K562 (cell line): ENCODE data around the gene CD320. TPM values are rescaled to one million over a fixed set of nuclear protein-coding genes. Genes with fewer than 3 reads are reported as not detected.
"Not testable (repeated sequence)": the region's sequence is repeated elsewhere in the genome, so short reads cannot be mapped to it uniquely, and the experiment has no call there.

Source experiments
- ATAC-seq: fragments of 200-7000 bp; cut with Tn5 transposase; 3 replicates; pipeline ENCODE4 v1.9.1; 2020; ENCODE audit warnings: moderate library complexity
- BruUV-seq: library from RNA; stranded (reverse); fragments of 400-500 nt; replicated peaks from 2 replicates; lab custom pipeline; 2021; lab: Mats Ljungman, UMichigan
- CTCF ChIA-PET: fragments of 300-600 bp; formaldehyde crosslinking; extraction: SDS; loops from one replicate; lab custom pipeline; 2021; ENCODE audit warnings: low intra/inter-chr PET ratio; lab: Yijun Ruan, JAX
- POLR2A ChIA-PET: fragments of 300-600, 350-650 bp; sonication (Branson Sonifier 250); formaldehyde crosslinking; extraction: SDS; loops from one replicate; lab custom pipeline; 2021; ENCODE audit warnings: antibody characterized with exemption, inconsistent platforms; lab: Yijun Ruan, JAX
- DNase-seq, 4 experiments: peaks; one replicate each; pipeline versions ENCODE4 v3.0.0 to v3.0.0-alpha.2; 2011 to 2018; ENCODE audit warnings: low spot score in 3 of 4, mixed read lengths in 3 of 4; ENCODE audit errors: extremely low read depth in 1 of 4
- FAIRE-seq: peaks from 2 replicates; lab custom pipeline; 2011; peaks lifted over from hg19 to GRCh38; lab: Jason Lieb, UNC
- H2AFZ ChIP-seq: 2 replicates; pipeline ENCODE4 v1.6.0; 2011; ENCODE audit warnings: low read depth, low read length, control low read depth, inconsistent platforms
- H3K27ac ChIP-seq: fragments of 200-600 bp; 3 replicates; pipeline ENCODE4 v1.8.0; 2011; ENCODE audit warnings: low read depth, mild to moderate bottlenecking, control low read depth, inconsistent platforms, low read length, moderate library complexity, mixed read lengths; ENCODE audit errors: extremely low read depth
- H3K27me3 ChIP-seq, 2 experiments: fragments of 300-600 bp in 1 of 2; 2 replicates in 1 of 2; 3 replicates in 1 of 2; pipeline versions ENCODE4 v1.6.0 to v1.8.0; 2011; ENCODE audit warnings: inconsistent platforms in 2 of 2, low read length in 2 of 2, mild to moderate bottlenecking in 1 of 2, mixed read lengths in 1 of 2, moderate library complexity in 1 of 2; ENCODE audit not compliant: control insufficient read depth in 2 of 2, insufficient read depth in 2 of 2
- H3K36me3 ChIP-seq: fragments of 300-600 bp; 3 replicates; pipeline ENCODE4 v1.8.0; 2011; ENCODE audit warnings: mild to moderate bottlenecking, low read length, inconsistent platforms; ENCODE audit not compliant: control insufficient read depth, insufficient read depth
- H3K4me1 ChIP-seq, 2 experiments: fragments of 200-600 bp in 1 of 2; replicated peaks in 1 of 2; 2 replicates in 1 of 2; 3 replicates in 1 of 2; pipeline versions ENCODE4 v1.5.1 to v1.8.0; 2011; ENCODE audit warnings: inconsistent platforms in 2 of 2, low read length in 2 of 2, mild to moderate bottlenecking in 1 of 2, mixed read lengths in 1 of 2, moderate library complexity in 1 of 2; ENCODE audit not compliant: control insufficient read depth in 2 of 2, insufficient read depth in 2 of 2
- H3K4me2 ChIP-seq: 2 replicates; pipeline ENCODE4 v1.6.1; 2011; ENCODE audit warnings: low read length, control low read depth, inconsistent platforms, mixed read lengths; ENCODE audit not compliant: insufficient read depth
- H3K4me3 ChIP-seq: fragments of 200-600 bp; sonication (generic), shearing (Covaris generic); 2 replicates; pipeline ENCODE4 v1.5.1; 2016; ENCODE audit warnings: control low read depth, inconsistent platforms
- H3K79me2 ChIP-seq: fragments of 200-600 bp; 3 replicates; pipeline ENCODE4 v1.8.0; 2011; ENCODE audit warnings: low read length, inconsistent platforms; ENCODE audit not compliant: control insufficient read depth, insufficient read depth
- H3K9ac ChIP-seq, 2 experiments: 2 replicates each; pipeline versions ENCODE4 v1.6.0 to v1.6.1; 2011; ENCODE audit warnings: low read depth in 2 of 2, low read length in 2 of 2, control low read depth in 1 of 2, inconsistent platforms in 1 of 2, mild to moderate bottlenecking in 1 of 2, mixed read lengths in 1 of 2; ENCODE audit not compliant: insufficient read depth in 1 of 2
- H3K9me1 ChIP-seq: one replicate; pipeline ENCODE4 v1.6.0; 2011; ENCODE audit warnings: inconsistent platforms, mild to moderate bottlenecking, low read length, moderate library complexity; ENCODE audit not compliant: control insufficient read depth, insufficient read depth
- H3K9me3 ChIP-seq: replicated peaks from 2 replicates; pipeline ENCODE4 v1.5.1; 2011; ENCODE audit warnings: low read depth, low read length, inconsistent platforms; ENCODE audit not compliant: control insufficient read depth, insufficient read depth
- H4K20me1 ChIP-seq: replicated peaks from 2 replicates; pipeline ENCODE4 v1.6.1; 2011; ENCODE audit warnings: low read length, inconsistent platforms, mixed read lengths; ENCODE audit not compliant: control insufficient read depth, insufficient read depth
- BCOR ChIP-seq: fragments of 450-650 bp; IDR thresholded peaks from 2 replicates; pipeline ENCODE4 v1.6.1; 2016
- BRD4 ChIP-seq: fragments of 200-600 bp; sonication (generic); IDR thresholded peaks from 2 replicates; pipeline ENCODE4 v1.6.1; 2017; ENCODE audit warnings: inconsistent platforms
- CBFA2T3 ChIP-seq: fragments of 450-650 bp; IDR thresholded peaks from 2 replicates; pipeline ENCODE4 v1.6.1; 2017
- CBX8 ChIP-seq: fragments of 200-600 bp; sonication (generic); IDR thresholded peaks from 2 replicates; pipeline ENCODE4 v1.6.1; 2012; ENCODE audit warnings: borderline replicate concordance, mixed run types, low read depth, mild to moderate bottlenecking, moderate library complexity, mixed read lengths, low read length, control low read depth, inconsistent platforms; ENCODE audit not compliant: poor library complexity, severe bottlenecking; ENCODE audit errors: extremely low read depth
- FOXK2 ChIP-seq, 2 experiments: fragments of 450-650 bp; IDR thresholded peaks in 1 of 2; conservative IDR thresholded peaks in 1 of 2; 2 replicates each; pipeline ENCODE4 v1.6.1; 2016; ENCODE audit warnings: low read depth in 2 of 2, mild to moderate bottlenecking in 1 of 2
- HDAC3 ChIP-seq: fragments of 450-650 bp; IDR thresholded peaks from 2 replicates; pipeline ENCODE4 v1.6.1; 2018; ENCODE audit warnings: borderline replicate concordance, mild to moderate bottlenecking, moderate library complexity; ENCODE audit not compliant: partially characterized antibody
- MXI1 ChIP-seq: IDR thresholded peaks from 2 replicates; pipeline ENCODE4 v1.6.1; 2011; ENCODE audit warnings: low read depth, mild to moderate bottlenecking, improper control_type of control experiment, low read length
- NR4A1 ChIP-seq, 2 experiments: fragments of 250-450 bp in 1 of 2; fragments of 450-650 bp in 1 of 2; sonication (Bioruptor Pico) in 1 of 2; IDR thresholded peaks; 2 replicates each; pipeline versions ENCODE4 v1.4.0 to v1.6.1; 2016 to 2020; ENCODE audit warnings: mild to moderate bottlenecking in 2 of 2, missing compliant biosample characterization in 1 of 2, missing genetic modification characterization in 1 of 2, moderate library complexity in 1 of 2
- PCBP2 ChIP-seq: fragments of 200-400 bp; formaldehyde crosslinking; IDR thresholded peaks from 2 replicates; pipeline ENCODE4 v1.6.1; 2018; ENCODE audit warnings: low read length, low read depth, mild to moderate bottlenecking, moderate library complexity; ENCODE audit not compliant: poor library complexity, severe bottlenecking
- RBM22 ChIP-seq: fragments of 200-400 bp; formaldehyde crosslinking; IDR thresholded peaks from 2 replicates; pipeline ENCODE4 v1.6.1; 2018; ENCODE audit warnings: low read length, low read depth; ENCODE audit not compliant: poor library complexity, severe bottlenecking
- ZKSCAN1 ChIP-seq: fragments of 150-350 bp; IDR thresholded peaks from 2 replicates; pipeline ENCODE4 v1.6.1; 2016; ENCODE audit warnings: low read depth, low read length
- ZNF121 ChIP-seq: sonication (generic); formaldehyde crosslinking; conservative IDR thresholded peaks from 2 replicates; pipeline ENCODE4 v1.8.0; 2022; ENCODE audit warnings: missing genetic modification reagents
- ZNF175 ChIP-seq: fragments of 200-800 bp; sonication (Bioruptor generic); IDR thresholded peaks from 2 replicates; pipeline ENCODE4 v1.6.1; 2016; ENCODE audit warnings: low read depth, mild to moderate bottlenecking, missing genetic modification characterization, missing compliant biosample characterization
- ZNF584 ChIP-seq: fragments of 200-800 bp; sonication (Bioruptor generic); IDR thresholded peaks from 2 replicates; pipeline ENCODE4 v1.6.1; 2016; ENCODE audit warnings: low read depth, mild to moderate bottlenecking, missing genetic modification characterization, missing compliant biosample characterization
- WGBS: fragments of 100-300 bp; shearing (Covaris generic); methylation state at CpG from one replicate; pipeline ENCODE4 v1.1.6; 2016; ENCODE audit warnings: low coverage, mixed read lengths; ENCODE audit not compliant: insufficient coverage; ENCODE audit errors: missing lambda C conversion rate; 5-methylcytosine and 5-hydroxymethylcytosine counted together
- in situ Hi-C: fragments of 300-500 bp; cut with MboI; formaldehyde crosslinking; loops from 4 replicates; pipeline ENCODE4 v1.15.0; 2018; ENCODE audit warnings: inconsistent platforms, mixed read lengths
- intact Hi-C: fragments of 100-400 bp; cut with micrococcal nuclease; formaldehyde crosslinking; loops from 2 replicates; pipeline ENCODE4 v1.14.2; 2022
- polyA plus RNA-seq, 8 experiments: library from polyadenylated mRNA; depleted of rRNA in 4 of 8; stranded (reverse) in 5 of 8; unstranded in 3 of 8; fragments of >200 nt; fragmentation: Nextera tagmentation in 2 of 8; fragmentation: Illumina TruSeq in 1 of 8; extraction: Ambion mirVana in 2 of 8; extraction: Trizol in 1 of 8; gene quantifications; 2 replicates each; pipeline versions ENCODE4 v1.2.1 to v1.2.3, GENCODE V29; 2011 to 2014; ENCODE audit warnings: inconsistent platforms in 1 of 8, missing spikeins in 1 of 8
- total RNA-seq, 7 experiments: library from RNA; depleted of rRNA in 6 of 7; stranded (reverse); fragments of >200 nt in 6 of 7; fragmentation: Illumina TruSeq in 2 of 7; extraction: Trizol in 2 of 7; gene quantifications; 2 replicates each; pipeline versions ENCODE4 v1.2.1 to v1.2.3, GENCODE V29; 2011 to 2021; ENCODE audit warnings: low replicate concordance in 1 of 7

CD320 gene
- total and polyA plus RNA-seq, 9 of the 15 experiments (the other 6 are each of a cell fraction or from before 2014, with no cell fraction given): 0.45 to 94.5 (median 34.4) TPM

DNA sequence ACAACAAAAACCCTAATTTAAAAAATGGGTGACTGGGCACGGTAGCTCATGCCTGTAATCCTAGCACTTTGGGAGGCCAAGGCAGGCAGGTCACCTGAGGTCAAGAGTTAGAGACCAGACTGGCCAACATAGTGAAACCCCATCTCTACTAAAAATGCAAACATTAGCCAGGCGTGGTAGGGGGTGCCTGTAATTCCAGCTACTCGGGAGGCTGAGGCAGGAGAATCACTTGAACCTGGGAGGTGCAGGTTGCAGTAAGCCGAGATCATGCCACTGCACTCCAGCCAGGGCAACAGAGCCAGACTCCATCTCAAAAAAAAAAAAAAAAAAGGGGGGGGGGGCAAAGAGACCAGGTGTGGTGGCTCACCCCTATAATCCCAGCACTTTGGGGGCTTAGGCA is 43.9 kb downstream of the CD320 start:
- DNase-seq, H3K79me2 ChIP-seq, H3K27me3 ChIP-seq, H3K4me3 ChIP-seq, H3K9me3 ChIP-seq, in situ Hi-C loops, H3K36me3 ChIP-seq, H3K9me1 ChIP-seq, ATAC-seq: not testable (repeated sequence)
- intact Hi-C loops: loop anchor here (10.0 kb wide), 1 partner anchor 61 kb away; the partner anchor contains the start of genes NDUFA7 and RPS28
- peaks cover 5 to 22% of the 10 kb centered on the region in 2 experiments; a peak in 4 of 5 replicates for H3K4me1 ChIP-seq
- POLR2A ChIA-PET: interaction anchor here (0.6 kb wide), 2 partner anchors 57 to 186 kb away, joined by 3 to 4 read pairs; partner anchors contain the start of genes NDUFA7 and RPS28
- peak; percentile 48; the same call in 1 of the 2 replicates for TF ChIP-seq ZNF121
- TF ChIP-seq, all 486 proteins: peak for 1; not testable (repeated sequence) for 485
- H3K27ac ChIP-seq, FAIRE-seq, H4K20me1 ChIP-seq, CTCF ChIA-PET, H3K9ac ChIP-seq, BruUV-seq, H2AFZ ChIP-seq, H3K4me2 ChIP-seq: not testable (repeated sequence)
- WGBS: 61% methylated on average over 3 of the region's 4 CpGs

DNA sequence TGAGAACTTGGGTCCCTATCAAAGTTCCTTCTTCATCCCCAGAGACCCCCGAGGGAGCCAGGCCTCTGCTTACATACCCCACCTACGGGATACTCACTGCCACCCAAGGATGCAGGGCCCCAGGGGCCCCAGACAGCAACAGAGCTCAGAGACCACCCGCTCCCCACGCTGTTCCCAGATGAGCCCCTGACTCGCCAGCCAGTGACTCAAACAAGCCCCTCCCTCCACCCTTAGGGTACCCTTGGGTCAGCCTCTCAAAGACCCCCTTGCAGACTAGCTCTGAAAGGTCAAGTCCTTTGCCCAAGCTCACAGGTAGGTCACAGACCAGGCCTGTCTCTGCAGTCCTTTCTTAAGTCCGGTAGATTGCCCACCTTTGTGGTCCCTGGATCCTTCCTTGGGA is 45.7 kb downstream of the CD320 start:
- Histone ChIP-seq H3K79me2 (no peaks in the 10 kb centered on the region), H3K4me3 (no peak overlapping the region), H3K27ac (no peak overlapping the region), H3K27me3 (no peaks in the 10 kb centered on the region), H3K9me1 (peaks cover 4% of the 10 kb centered on the region), H3K9me3 (no peaks in the 10 kb centered on the region), H3K4me1 (peaks cover 8 to 29% of the 10 kb centered on the region in 2 experiments; a peak in 4 of 5 replicates), H3K9ac (no peak overlapping the region), H3K36me3 (no peaks in the 10 kb centered on the region), H4K20me1 (no peaks in the 10 kb centered on the region), H2AFZ (no peak overlapping the region), H3K4me2 (no peak overlapping the region)
- FAIRE-seq (no peak), DNase-seq (no peak), ATAC-seq (no peak)
- intact Hi-C loops: loop anchor here (10.0 kb wide), 1 partner anchor 62 kb away; the partner anchor contains the start of genes NDUFA7 and RPS28
- BruUV-seq: no TSS peak
- 69% methylated on average over 4 of the region's 6 CpGs for WGBS
- in situ Hi-C loops: no loop called here
- POLR2A ChIA-PET: no interaction called here
- CTCF ChIA-PET: interaction anchor here (0.6 kb wide), 1 partner anchor 364 kb away, joined by 5 read pairs; no protein-coding TSS in a partner anchor
- TF ChIP-seq HDAC3 (no peak), ZKSCAN1 (no peak), BCOR (no peak), NR4A1 (CRISPR knock-in tag; IDR thresholded peaks at IDR 0.05) (no peak), NR4A1 (tag; IDR thresholded peaks at IDR 0.05) (no peak), ZNF584 (no peak), CBX8 (no peak), RBM22 (no peak), FOXK2 (conservative IDR thresholded peaks at IDR 0.05 in 1 of 2, IDR thresholded peaks at IDR 0.05 in 1 of 2; ENCODE audit: low read depth in 2 of 2) (no peak), BRD4 (no peak), MXI1 (no peak), CBFA2T3 (no peak), ZNF175 (CRISPR knock-in tag) (no peak), PCBP2 (no peak)
